Gastrocnemius medialis (tissue), 4 donors: ENCODE measurements around the gene SLC38A9. TPM values are rescaled to one million over a fixed set of nuclear protein-coding genes. Genes with fewer than 3 reads are reported as not detected.

Experiments
- ATAC-seq, 2 donors: fragments of 150-250 bp; one replicate each; pipeline ENCODE4 v1.9.1; 2016
- DNase-seq, 2 donors: peaks; one replicate each; pipeline ENCODE4 v3.0.0-alpha.2; 2019
- H3K27ac ChIP-seq, 4 donors: fragments of 200-600 bp; sonication (generic); 1 replicate in 1 of 4; 2 replicates in 3 of 4; pipeline ENCODE4 v1.5.1; 2016 to 2018; ENCODE audit warnings: mild to moderate bottlenecking in 2 of 4, moderate library complexity in 1 of 4
- H3K27me3 ChIP-seq, 3 donors: fragments of 200-600 bp; sonication (generic) in 2 of 3; 1 replicate in 1 of 3; 2 replicates in 2 of 3; pipeline versions ENCODE4 v1.5.1 to v1.6.0; 2016 to 2019; ENCODE audit warnings: mild to moderate bottlenecking in 1 of 3, moderate library complexity in 1 of 3
- H3K36me3 ChIP-seq, 2 donors: fragments of 200-600 bp; sonication (generic) in 1 of 2; one replicate each; pipeline ENCODE4 v1.5.1; 2017 to 2018
- H3K4me1 ChIP-seq, 2 donors: fragments of 200-600 bp; sonication (generic) in 1 of 2; one replicate each; pipeline ENCODE4 v1.5.1; 2016 to 2017; ENCODE audit warnings: mild to moderate bottlenecking in 2 of 2
- H3K4me3 ChIP-seq, 4 donors: fragments of 200-600 bp; sonication (generic) in 3 of 4; 1 replicate in 1 of 4; 2 replicates in 3 of 4; pipeline ENCODE4 v1.5.1; 2016 to 2019; ENCODE audit warnings: mild to moderate bottlenecking in 2 of 4
- H3K9me3 ChIP-seq, 3 donors: fragments of 200-600 bp; sonication (generic) in 2 of 3; 1 replicate in 1 of 3; 2 replicates in 2 of 3; pipeline ENCODE4 v1.5.1; 2016 to 2019
- POLR2A ChIP-seq, 2 donors: fragments of 450-650 bp; IDR thresholded peaks; one replicate each; pipeline ENCODE4 v1.6.1; 2017; ENCODE audit warnings: antibody characterized with exemption in 2 of 2, mild to moderate bottlenecking in 2 of 2, moderate library complexity in 2 of 2
- in situ Hi-C, 4 donors: fragments of 200-750 bp; cut with MboI; loops; one replicate each; pipeline versions ENCODE4 v1.15.0 to v1.8.0; 2017; ENCODE audit warnings: low sequenced_read_pairs in 4 of 4
- intact Hi-C: fragments of 100-400 bp; cut with DNase I; formaldehyde crosslinking; loops from one replicate; pipeline ENCODE4 v1.15.1; 2023; ENCODE audit warnings: low total_unique reads
- total RNA-seq, 4 donors: library from RNA; depleted of rRNA; stranded (reverse); fragments of >200 nt; gene quantifications; one replicate each; pipeline versions ENCODE4 v1.1.0 to v1.2.3, GENCODE V29; 2016
- TF ChIP-seq, protein P1 (sequence below), 5 experiments: fragments of 450-650 bp in 3 of 5; fragments of 200-600 bp in 2 of 5; sonication (generic) in 2 of 5; IDR thresholded peaks in 4 of 5; conservative IDR thresholded peaks in 1 of 5; 1 replicate in 4 of 5; 2 replicates in 1 of 5; pipeline ENCODE4 v1.5.1; 2016 to 2019; ENCODE audit warnings: antibody characterized with exemption in 5 of 5, mild to moderate bottlenecking in 3 of 5, moderate library complexity in 3 of 5

SLC38A9 gene
- total RNA-seq, 4 donors from 2014 or later, result 5.4 to 11.9 (median 10.2) TPM

DNA sequence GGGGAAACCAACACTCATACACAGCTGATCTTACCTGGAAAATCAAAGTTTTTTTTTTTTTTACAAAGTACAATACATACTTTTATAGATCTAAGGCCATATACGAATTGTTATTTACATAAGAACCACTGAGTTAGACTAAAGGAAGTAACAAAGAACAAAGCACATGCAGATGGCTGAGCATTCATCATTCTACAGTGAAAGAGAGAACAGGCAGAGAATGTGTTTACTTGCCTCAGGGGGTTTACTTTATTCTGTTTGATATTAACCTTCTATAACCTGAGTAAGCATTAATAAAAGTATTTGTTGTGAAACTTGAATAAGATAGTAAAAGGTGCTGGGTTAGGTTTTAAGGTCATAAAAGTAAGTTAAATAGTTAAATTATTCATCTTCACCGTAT is 54.7 kb downstream of the SLC38A9 start:
- Histone ChIP-seq H3K27ac (no peak overlapping the region), H3K27me3 (no peaks in the 10 kb centered on the region), H3K4me1 (no peaks in the 10 kb centered on the region), H3K36me3 (no peaks in the 10 kb centered on the region), H3K9me3 (no peaks in the 10 kb centered on the region), H3K4me3 (no peak overlapping the region)
- TF ChIP-seq, protein P1, sequence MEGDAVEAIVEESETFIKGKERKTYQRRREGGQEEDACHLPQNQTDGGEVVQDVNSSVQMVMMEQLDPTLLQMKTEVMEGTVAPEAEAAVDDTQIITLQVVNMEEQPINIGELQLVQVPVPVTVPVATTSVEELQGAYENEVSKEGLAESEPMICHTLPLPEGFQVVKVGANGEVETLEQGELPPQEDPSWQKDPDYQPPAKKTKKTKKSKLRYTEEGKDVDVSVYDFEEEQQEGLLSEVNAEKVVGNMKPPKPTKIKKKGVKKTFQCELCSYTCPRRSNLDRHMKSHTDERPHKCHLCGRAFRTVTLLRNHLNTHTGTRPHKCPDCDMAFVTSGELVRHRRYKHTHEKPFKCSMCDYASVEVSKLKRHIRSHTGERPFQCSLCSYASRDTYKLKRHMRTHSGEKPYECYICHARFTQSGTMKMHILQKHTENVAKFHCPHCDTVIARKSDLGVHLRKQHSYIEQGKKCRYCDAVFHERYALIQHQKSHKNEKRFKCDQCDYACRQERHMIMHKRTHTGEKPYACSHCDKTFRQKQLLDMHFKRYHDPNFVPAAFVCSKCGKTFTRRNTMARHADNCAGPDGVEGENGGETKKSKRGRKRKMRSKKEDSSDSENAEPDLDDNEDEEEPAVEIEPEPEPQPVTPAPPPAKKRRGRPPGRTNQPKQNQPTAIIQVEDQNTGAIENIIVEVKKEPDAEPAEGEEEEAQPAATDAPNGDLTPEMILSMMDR (IDR thresholded peaks at IDR 0.05 in 4 of 5, conservative IDR thresholded peaks at IDR 0.05 in 1 of 5), result no peak
- no peak for TF ChIP-seq POLR2A (IDR thresholded peaks at IDR 0.05)
- no peak for ATAC-seq
- DNase-seq, result no peak
- in situ Hi-C loops (no loop called here), intact Hi-C loops (no loop called here)

DNA sequence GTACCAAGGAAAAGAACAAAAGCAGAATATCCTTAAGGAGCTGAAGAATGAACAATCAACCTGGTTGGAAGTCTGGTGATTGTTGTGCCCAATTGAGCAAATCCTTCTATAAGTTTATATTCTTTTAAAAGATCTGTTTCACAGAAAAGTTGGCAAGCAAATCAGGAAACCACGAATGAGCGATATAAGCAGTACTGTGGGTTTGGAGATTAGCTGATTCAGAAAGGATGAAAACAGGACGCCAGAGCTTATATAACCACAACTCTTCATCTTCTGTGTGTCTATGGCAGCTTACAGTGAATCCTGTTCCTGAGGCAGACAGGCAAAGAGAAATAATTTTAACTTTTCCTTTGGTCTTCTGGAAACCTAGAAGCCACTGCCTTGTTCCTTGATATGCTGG is 61.7 kb downstream of the SLC38A9 start:
- H3K27ac ChIP-seq, result no peak overlapping the region
- in situ Hi-C loops, result no loop called here
- TF ChIP-seq, protein P1 (IDR thresholded peaks at IDR 0.05 in 4 of 5, conservative IDR thresholded peaks at IDR 0.05 in 1 of 5), result no peak
- no peak for TF ChIP-seq POLR2A (IDR thresholded peaks at IDR 0.05)
- no peaks in the 10 kb centered on the region for H3K9me3 ChIP-seq
- H3K36me3 ChIP-seq, result peaks cover 0 to 6% of the 10 kb centered on the region in 2 donors
- intact Hi-C loops, result no loop called here
- no peaks in the 10 kb centered on the region for H3K4me1 ChIP-seq
- ATAC-seq (no peak), DNase-seq (no peak)
- no peaks in the 10 kb centered on the region for H3K27me3 ChIP-seq
- no peak overlapping the region for H3K4me3 ChIP-seq

DNA sequence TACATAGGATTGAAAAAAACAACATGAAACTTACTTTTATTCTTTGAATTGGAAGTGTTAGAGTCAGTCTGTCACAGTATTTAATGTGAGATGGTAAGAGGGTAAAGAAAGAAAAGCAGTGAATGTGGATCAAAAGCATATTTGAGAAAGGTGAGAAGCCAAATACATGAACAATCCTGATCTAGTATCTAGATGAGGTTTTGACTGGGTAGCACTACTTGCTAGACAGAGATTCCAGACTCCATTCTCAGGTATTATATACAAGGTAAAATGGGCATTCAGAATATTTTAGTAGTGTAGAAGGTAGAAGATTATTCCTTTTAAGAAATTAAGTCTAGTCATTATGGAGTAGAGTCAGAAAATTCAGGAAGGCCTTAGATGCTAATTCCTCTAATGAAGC is 62.2 kb downstream of the SLC38A9 start:
- no peaks in the 10 kb centered on the region for H3K4me1 ChIP-seq
- H3K9me3 ChIP-seq, result no peaks in the 10 kb centered on the region
- intact Hi-C loops, result no loop called here
- DNase-seq (no peak), ATAC-seq (no peak)
- TF ChIP-seq, protein P1 (IDR thresholded peaks at IDR 0.05 in 4 of 5, conservative IDR thresholded peaks at IDR 0.05 in 1 of 5), result no peak
- TF ChIP-seq POLR2A (IDR thresholded peaks at IDR 0.05), result no peak
- no peak overlapping the region for H3K4me3 ChIP-seq
- no peak overlapping the region for H3K27ac ChIP-seq
- peaks cover 0 to 6% of the 10 kb centered on the region in 2 donors for H3K36me3 ChIP-seq
- in situ Hi-C loops, result no loop called here
- no peaks in the 10 kb centered on the region for H3K27me3 ChIP-seq

DNA sequence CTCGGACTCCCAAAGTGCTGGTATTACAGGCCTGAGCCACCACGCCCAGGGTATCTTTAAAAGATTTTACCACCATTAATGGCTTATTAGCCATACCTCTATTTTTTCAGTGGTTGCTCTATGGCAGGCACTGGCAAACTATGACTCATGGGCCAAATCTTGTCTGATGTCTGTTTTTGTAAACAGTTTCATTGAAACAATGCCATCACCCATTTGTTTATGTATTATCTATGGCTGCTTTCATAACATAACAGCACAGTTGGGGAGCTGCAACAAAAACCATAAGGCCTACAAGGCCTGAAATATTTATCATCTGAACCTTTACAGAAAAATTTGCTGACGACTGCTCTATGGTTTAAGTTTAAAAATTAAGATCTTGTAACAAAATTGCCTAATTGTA is 66.8 kb downstream of the SLC38A9 start:
- Histone ChIP-seq H3K27ac (no peak overlapping the region), H3K36me3 (no peaks in the 10 kb centered on the region)
- in situ Hi-C loops, result no loop called here

More for the DNA sequence above, 66.8 kb downstream of the SLC38A9 start:
- Histone ChIP-seq H3K27me3 (no peaks in the 10 kb centered on the region), H3K4me1 (no peaks in the 10 kb centered on the region), H3K4me3 (no peak overlapping the region), H3K9me3 (no peaks in the 10 kb centered on the region)
- ATAC-seq (no peak), DNase-seq (no peak)
- TF ChIP-seq, protein P1 (IDR thresholded peaks at IDR 0.05 in 4 of 5, conservative IDR thresholded peaks at IDR 0.05 in 1 of 5), result no peak
- no peak for TF ChIP-seq POLR2A (IDR thresholded peaks at IDR 0.05)
- intact Hi-C loops, result no loop called here
